PC-3 (cell line): Measurements from ENCODE around the gene C1orf116. TPM values are rescaled to one million over a fixed set of nuclear protein-coding genes. Genes with fewer than 3 reads are reported as not detected.

Experiments
- ATAC-seq: fragments of 200-7000 bp; cut with Tn5 transposase; 2 replicates; pipeline ENCODE4 v1.9.1; 2020; ENCODE audit warnings: mild to moderate bottlenecking, moderate library complexity
- BruUV-seq: library from RNA; stranded (reverse); fragments of 400-500 nt; replicated peaks from 2 replicates; lab custom pipeline; 2021; lab: Mats Ljungman, UMichigan
- CTCF ChIA-PET: fragments of 300-600 bp; sonication (Branson Sonifier 250); formaldehyde crosslinking; loops from one replicate; lab custom pipeline; 2022; ENCODE audit warnings: antibody characterized with exemption; lab: Charles Lee
- POLR2A ChIA-PET: fragments of 300-600 bp; sonication (Branson Sonifier 250); formaldehyde crosslinking; loops from one replicate; lab custom pipeline; 2022; ENCODE audit warnings: antibody characterized with exemption; ENCODE audit not compliant: unreplicated experiment; lab: Charles Lee
- DNase-seq: peaks from one replicate; pipeline ENCODE4 v3.0.0-alpha.2; 2015
- H2AFZ ChIP-seq: fragments of 300-600 bp; sonication (generic); 2 replicates; pipeline ENCODE4 v1.6.0; 2016; ENCODE audit warnings: antibody characterized with exemption, low read length
- H3F3A ChIP-seq: fragments of 300-600 bp; sonication (generic); one replicate; pipeline ENCODE4 v1.6.0; 2017; ENCODE audit warnings: antibody characterized with exemption, low read length, control low read depth, mild to moderate bottlenecking; ENCODE audit not compliant: unreplicated experiment
- H3K27ac ChIP-seq: fragments of 300-600 bp; sonication (generic); 2 replicates; pipeline ENCODE4 v1.5.1; 2016; ENCODE audit warnings: mild to moderate bottlenecking, low read length
- H3K27me3 ChIP-seq: fragments of 300-600 bp; sonication (generic); 2 replicates; pipeline ENCODE4 v1.6.1; 2016; ENCODE audit warnings: low read length, mixed read lengths
- H3K36me3 ChIP-seq: fragments of 300-600 bp; sonication (generic); 2 replicates; pipeline ENCODE4 v1.6.1; 2016; ENCODE audit warnings: low read depth, mixed run types, low read length, mixed read lengths
- H3K4me1 ChIP-seq: fragments of 300-600 bp; sonication (generic); 2 replicates; pipeline ENCODE4 v1.5.1; 2016; ENCODE audit warnings: low read length; ENCODE audit not compliant: insufficient read depth
- H3K4me2 ChIP-seq: fragments of 300-600 bp; sonication (generic); 2 replicates; pipeline ENCODE4 v1.6.0; 2016; ENCODE audit warnings: low read length
- H3K4me3 ChIP-seq: fragments of 300-600 bp; sonication (generic); 2 replicates; pipeline ENCODE4 v1.5.1; 2016; ENCODE audit warnings: mild to moderate bottlenecking, low read length, mixed read lengths
- H3K79me2 ChIP-seq: fragments of 300-600 bp; sonication (generic); 2 replicates; pipeline ENCODE4 v1.6.1; 2017; ENCODE audit warnings: low read length, mixed read lengths
- H3K9ac ChIP-seq: fragments of 300-600 bp; sonication (generic); 2 replicates; pipeline ENCODE4 v1.6.0; 2016; ENCODE audit warnings: mild to moderate bottlenecking, low read length
- H3K9me2 ChIP-seq: fragments of 300-600 bp; sonication (generic); replicated peaks from 2 replicates; pipeline ENCODE4 v1.6.1; 2016; ENCODE audit warnings: mixed run types, low read length, mixed read lengths
- H3K9me3 ChIP-seq: fragments of 300-600 bp; sonication (generic); 2 replicates; pipeline ENCODE4 v1.6.1; 2016; ENCODE audit warnings: low read length, mixed read lengths
- H4K20me1 ChIP-seq: fragments of 300-600 bp; sonication (generic); 2 replicates; pipeline ENCODE4 v1.6.1; 2016; ENCODE audit warnings: low read length, mixed read lengths
- EZH2 ChIP-seq: fragments of 300-600 bp; sonication (generic); IDR thresholded peaks from one replicate; pipeline ENCODE4 v1.6.1; 2017; ENCODE audit warnings: antibody characterized with exemption, mild to moderate bottlenecking, low read length; ENCODE audit not compliant: unreplicated experiment
- EZH2phosphoT487 ChIP-seq: fragments of 300-600 bp; sonication (generic); IDR thresholded peaks from 2 replicates; pipeline ENCODE4 v1.6.1; 2018; ENCODE audit warnings: mild to moderate bottlenecking, antibody characterized with exemption, low read length, borderline replicate concordance
- intact Hi-C: fragments of 100-400 bp; cut with micrococcal nuclease; formaldehyde crosslinking; loops from 2 replicates; pipeline ENCODE4 v1.9.0; 2023
- total RNA-seq: library from RNA; depleted of rRNA; stranded (reverse); fragments of >200 nt; gene quantifications from 2 replicates; pipeline ENCODE4 v1.2.3, GENCODE V29; 2014
- TF ChIP-seq, protein P1 (sequence below): fragments of 300-600 bp; sonication (generic); conservative IDR thresholded peaks from 2 replicates; pipeline ENCODE4 v1.5.1; 2017; ENCODE audit warnings: antibody characterized with exemption, low read depth, mild to moderate bottlenecking, low read length

C1orf116 gene
- total RNA-seq, 1 experiment from 2014 or later, result 34.9 TPM

DNA sequence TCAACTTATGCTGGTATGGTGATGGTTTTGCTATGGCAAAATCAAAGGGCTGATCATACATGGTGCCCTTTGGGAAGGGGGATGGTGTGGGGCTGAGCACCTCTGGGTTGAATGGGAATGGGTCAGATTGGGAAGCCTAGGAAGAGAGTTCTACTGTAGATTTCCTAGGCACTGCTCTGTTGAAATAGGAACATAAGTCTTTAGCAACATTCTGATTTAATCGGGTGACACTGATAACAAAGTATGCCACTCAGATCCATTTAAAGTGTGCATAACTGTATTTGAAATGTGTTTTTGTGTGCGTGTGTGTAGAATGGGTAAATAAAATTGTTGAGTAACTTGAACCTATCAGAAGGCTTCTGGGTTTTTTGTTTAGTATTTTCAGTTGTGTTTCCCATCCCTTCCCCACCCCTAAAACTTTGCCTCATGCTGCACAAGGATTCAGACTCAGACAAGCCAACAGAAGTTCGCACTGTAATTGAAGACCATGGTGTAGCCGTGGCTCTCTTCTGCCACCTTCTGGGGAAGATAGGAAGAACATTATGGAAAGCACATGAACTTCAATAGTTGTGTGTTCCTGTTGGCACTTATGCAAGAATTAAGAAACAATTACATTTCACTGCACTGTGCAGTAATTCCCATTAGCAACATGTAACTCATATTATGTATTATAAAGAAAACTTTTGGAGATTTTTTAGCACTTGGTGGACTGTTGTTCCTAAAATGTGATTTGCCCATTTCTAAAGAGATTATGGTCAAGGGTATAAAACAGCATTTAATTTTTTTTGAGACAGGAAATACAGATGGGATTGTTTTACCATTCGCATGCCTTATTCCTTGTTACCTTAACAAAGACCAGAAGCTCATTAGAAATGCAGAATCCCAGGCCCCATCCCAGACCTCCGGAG lies 45.2 kb upstream of the C1orf116 start:
- Histone ChIP-seq H3K9ac (no peak overlapping the region), H3K4me2 (no peak overlapping the region), H3K36me3 (peaks cover 22% of the 10 kb centered on the region; the same call in 1 of the 2 replicates), H3F3A (peaks cover 6% of the 10 kb centered on the region), H3K9me2 (no peaks in the 10 kb centered on the region), H3K9me3 (no peaks in the 10 kb centered on the region), H3K27me3 (no peaks in the 10 kb centered on the region), H3K4me1 (peaks cover 37% of the 10 kb centered on the region), H2AFZ (no peak overlapping the region), H3K27ac (peak overlapping the region; percentile 3; the same call in 1 of the 2 replicates), H3K4me3 (no peak overlapping the region), H4K20me1 (no peaks in the 10 kb centered on the region), H3K79me2 (no peaks in the 10 kb centered on the region)
- no TSS peak for BruUV-seq
- DNase-seq (peak; percentile 98), ATAC-seq (peak; percentile 68)
- intact Hi-C loops, result loop anchor here (1.0 to 5.0 kb wide), 6 partner anchors 24 to 350 kb away; partner anchors contain the start of genes IL20 and PFKFB2
- ChIA-PET POLR2A (interaction anchor here (0.6 kb wide), 1 partner anchor 29 kb away, joined by 3 read pairs; no protein-coding TSS in a partner anchor), CTCF (no interaction called here)
- TF ChIP-seq, protein P1, sequence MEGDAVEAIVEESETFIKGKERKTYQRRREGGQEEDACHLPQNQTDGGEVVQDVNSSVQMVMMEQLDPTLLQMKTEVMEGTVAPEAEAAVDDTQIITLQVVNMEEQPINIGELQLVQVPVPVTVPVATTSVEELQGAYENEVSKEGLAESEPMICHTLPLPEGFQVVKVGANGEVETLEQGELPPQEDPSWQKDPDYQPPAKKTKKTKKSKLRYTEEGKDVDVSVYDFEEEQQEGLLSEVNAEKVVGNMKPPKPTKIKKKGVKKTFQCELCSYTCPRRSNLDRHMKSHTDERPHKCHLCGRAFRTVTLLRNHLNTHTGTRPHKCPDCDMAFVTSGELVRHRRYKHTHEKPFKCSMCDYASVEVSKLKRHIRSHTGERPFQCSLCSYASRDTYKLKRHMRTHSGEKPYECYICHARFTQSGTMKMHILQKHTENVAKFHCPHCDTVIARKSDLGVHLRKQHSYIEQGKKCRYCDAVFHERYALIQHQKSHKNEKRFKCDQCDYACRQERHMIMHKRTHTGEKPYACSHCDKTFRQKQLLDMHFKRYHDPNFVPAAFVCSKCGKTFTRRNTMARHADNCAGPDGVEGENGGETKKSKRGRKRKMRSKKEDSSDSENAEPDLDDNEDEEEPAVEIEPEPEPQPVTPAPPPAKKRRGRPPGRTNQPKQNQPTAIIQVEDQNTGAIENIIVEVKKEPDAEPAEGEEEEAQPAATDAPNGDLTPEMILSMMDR, result peak; percentile 99
- TF ChIP-seq EZH2phosphoT487, result no peak
- TF ChIP-seq EZH2, result no peak

DNA sequence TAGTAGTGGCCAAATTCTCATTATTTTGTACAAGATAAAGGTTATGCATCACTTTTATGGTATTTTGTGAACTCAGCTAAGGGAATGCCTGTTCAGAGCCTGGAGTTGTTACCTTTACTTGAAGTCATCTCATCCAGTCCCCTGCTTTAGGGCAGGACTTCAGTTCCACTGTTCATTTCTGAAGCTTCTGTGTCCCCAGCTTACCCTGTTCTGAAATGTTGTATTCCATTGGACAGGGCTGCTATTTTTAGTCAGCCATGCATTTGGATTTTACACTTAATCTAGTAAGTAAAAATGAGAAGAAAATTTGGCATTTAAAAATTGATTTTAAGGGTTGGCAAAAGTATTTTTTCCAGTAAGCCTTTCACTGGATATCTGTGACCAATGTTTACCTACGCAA lies 44.5 kb upstream of the C1orf116 start:
- Histone ChIP-seq H3K27ac (peak overlapping the region; percentile 3; the same call in 1 of the 2 replicates), H3K79me2 (no peaks in the 10 kb centered on the region), H3K4me1 (peaks cover 37% of the 10 kb centered on the region), H3K4me2 (no peak overlapping the region), H3K36me3 (peaks cover 29% of the 10 kb centered on the region; the same call in 1 of the 2 replicates), H3K9me2 (no peaks in the 10 kb centered on the region), H3K9ac (no peak overlapping the region), H3K27me3 (no peaks in the 10 kb centered on the region), H3K4me3 (no peak overlapping the region), H2AFZ (no peak overlapping the region), H4K20me1 (no peaks in the 10 kb centered on the region), H3K9me3 (no peaks in the 10 kb centered on the region), H3F3A (peaks cover 6% of the 10 kb centered on the region)
- BruUV-seq, result no TSS peak
- no peak for TF ChIP-seq EZH2phosphoT487
- ChIA-PET CTCF (no interaction called here), POLR2A (interaction anchor here (0.6 kb wide), 1 partner anchor 28 kb away, joined by 3 read pairs; no protein-coding TSS in a partner anchor)
- no peak for ATAC-seq
- intact Hi-C loops, result loop anchor here (1.0 to 5.0 kb wide), 5 partner anchors 24 to 350 kb away; partner anchors contain the start of genes IL20 and PFKFB2
- DNase-seq, result no peak

DNA sequence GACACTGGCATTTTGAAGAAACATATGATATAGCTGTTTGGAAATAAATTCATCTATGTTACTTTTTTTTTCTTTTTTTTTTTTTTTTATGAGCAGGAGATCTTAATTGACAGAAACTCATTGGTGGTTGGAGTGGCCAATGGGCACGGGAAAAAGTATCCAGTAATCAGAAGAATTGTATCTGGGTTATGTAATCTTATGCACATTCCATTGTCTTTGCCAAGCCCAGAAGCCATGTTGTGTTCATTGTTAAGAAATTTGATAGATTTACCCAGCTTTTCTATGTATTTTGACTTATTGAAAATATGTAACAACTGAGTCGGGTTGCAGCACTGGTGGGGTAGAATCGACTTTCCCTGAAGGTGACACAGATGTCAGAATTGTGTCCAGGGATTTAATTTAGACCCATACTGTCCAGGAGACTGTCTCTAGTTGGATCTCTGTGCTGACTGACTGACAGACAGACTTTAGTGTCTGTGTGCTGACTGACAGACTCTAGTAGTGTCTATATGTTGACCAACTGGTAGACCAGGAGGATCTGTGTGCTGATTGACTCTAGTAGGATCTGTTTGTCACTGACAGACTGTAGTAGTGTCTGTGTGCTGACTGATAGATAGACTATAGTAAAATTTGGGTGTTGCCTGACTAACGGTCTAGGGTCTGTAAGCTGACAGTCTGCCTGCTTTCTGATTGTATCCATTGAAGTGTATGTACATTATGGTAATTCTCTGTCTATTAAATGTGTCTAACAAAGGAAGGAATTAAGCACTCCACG lies 43.8 kb upstream of the C1orf116 start:
- ChIA-PET CTCF (interaction anchor here (0.6 to 1.4 kb wide), 4 partner anchors 49 to 240 kb away, joined by 4 to 6 read pairs (median 4); no protein-coding TSS in a partner anchor), POLR2A (interaction anchor here (0.6 to 0.7 kb wide), 3 partner anchors 27 to 45 kb away, joined by 6 to 10 read pairs (median 9); no protein-coding TSS in a partner anchor)
- Histone ChIP-seq H3K4me3 (no peak overlapping the region), H3K27ac (no peak overlapping the region), H3K9ac (no peak overlapping the region), H4K20me1 (no peaks in the 10 kb centered on the region), H3K36me3 (peaks cover 36% of the 10 kb centered on the region; the same call in 1 of the 2 replicates), H3F3A (peaks cover 6% of the 10 kb centered on the region), H3K9me3 (no peaks in the 10 kb centered on the region), H3K27me3 (no peaks in the 10 kb centered on the region), H3K79me2 (no peaks in the 10 kb centered on the region), H3K9me2 (no peaks in the 10 kb centered on the region), H3K4me1 (peaks cover 37% of the 10 kb centered on the region), H3K4me2 (no peak overlapping the region), H2AFZ (no peak overlapping the region)
- ATAC-seq (no peak), DNase-seq (no peak)
- no TSS peak for BruUV-seq
- TF ChIP-seq, protein P1, result no peak
- TF ChIP-seq EZH2 (no peak), EZH2phosphoT487 (no peak)
- intact Hi-C loops, result loop anchor here (5.0 kb wide), 2 partner anchors 209 to 349 kb away; partner anchors contain the start of gene IL20
